Dedifferentiated amniotic fluid mesenchymal stem cell (primary cell): Measurements from ENCODE around the gene GRAMD4.

Source experiments
- DNase-seq: peaks from one replicate; pipeline ENCODE4 v3.0.0-alpha.2; 2016; ENCODE audit errors: extremely low spot score

GRAMD4 gene

DNA sequence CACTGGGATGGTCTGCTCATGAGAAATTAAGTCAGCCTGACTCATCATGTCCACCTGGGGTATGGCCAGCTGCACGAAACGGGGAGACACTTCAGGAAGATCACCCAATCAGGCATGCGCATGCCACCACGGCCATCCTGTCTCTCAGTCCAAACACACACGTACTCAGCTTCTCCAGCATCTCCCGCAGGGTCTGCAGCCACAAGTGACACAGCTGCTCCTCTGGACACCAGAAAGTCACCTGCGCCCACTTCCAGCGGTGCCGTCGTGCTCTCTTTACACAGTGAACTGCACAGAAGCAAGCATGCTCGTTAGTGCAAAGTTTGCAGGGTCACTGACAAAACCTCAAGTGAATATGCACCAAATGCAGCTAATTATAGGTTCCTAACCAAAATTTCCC is 99.7 kb downstream of the GRAMD4 start:
- no peak for DNase-seq

DNA sequence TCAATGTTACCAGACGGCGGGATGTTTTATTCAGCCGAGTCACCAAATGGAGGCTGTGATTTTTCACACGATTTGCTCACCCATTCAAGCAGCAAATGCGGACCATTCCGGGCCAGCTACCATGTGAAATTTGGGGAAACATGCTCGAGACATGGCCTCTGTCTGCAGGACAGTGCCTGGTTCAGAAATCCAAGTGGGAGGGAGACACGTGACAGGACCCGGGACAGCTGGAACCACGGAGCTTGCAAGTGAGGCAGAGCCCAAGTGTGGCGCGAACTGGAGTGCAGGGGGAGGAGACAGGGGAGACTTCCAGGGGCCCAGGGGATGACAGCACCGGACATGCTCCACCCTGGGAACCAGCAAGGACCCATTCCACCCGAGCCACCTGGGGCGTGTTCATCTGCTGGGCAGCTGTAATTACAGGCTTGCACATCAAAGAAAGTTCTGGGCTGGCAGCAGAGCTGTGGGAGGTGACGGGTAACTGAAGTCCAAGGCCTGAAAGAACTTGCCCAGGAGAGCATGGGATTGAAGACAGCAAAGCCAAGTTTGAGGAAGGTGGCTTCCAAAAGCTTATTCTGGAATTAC is 101.4 kb downstream of the GRAMD4 start:
- DNase-seq: no peak

DNA sequence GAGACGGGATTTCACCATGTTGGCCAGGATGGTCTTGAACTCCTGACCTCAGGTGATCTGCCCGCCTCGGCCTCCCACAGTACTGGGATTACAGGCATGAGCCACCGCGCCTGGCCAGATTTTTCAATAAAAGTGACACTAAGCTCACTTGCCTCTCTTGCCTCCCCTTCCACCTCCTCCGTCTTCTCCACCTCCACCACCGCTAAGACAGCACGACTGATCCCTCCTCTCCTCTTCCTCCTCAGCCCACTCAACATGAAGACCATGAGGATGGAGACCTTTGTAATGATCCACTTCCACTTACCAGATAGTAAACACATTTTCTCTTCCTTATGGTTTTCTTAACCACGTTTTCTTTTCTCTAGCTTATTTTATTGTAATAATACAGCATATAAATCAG is 103.7 kb downstream of the GRAMD4 start:
- no peak for DNase-seq

DNA sequence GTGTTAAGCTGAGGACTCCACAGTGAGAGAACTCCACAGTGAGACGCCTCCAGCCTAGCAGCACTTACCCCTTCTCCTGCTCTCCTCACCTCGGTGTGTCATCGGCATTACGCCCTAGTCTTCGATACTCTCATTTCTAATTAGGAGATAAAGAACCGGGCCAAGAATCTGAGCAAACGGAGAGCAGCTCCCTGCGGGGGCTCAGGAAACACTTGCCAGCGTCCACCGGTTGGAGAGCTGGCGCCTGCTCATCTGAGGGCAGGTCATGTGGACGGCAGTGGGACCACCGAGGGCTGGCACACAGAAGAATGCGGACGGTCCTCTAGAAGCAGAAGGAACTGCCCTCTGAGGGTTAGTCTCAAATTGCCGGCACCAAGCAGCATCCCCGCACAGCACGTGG is 104.9 kb downstream of the GRAMD4 start:
- DNase-seq: no peak

DNA sequence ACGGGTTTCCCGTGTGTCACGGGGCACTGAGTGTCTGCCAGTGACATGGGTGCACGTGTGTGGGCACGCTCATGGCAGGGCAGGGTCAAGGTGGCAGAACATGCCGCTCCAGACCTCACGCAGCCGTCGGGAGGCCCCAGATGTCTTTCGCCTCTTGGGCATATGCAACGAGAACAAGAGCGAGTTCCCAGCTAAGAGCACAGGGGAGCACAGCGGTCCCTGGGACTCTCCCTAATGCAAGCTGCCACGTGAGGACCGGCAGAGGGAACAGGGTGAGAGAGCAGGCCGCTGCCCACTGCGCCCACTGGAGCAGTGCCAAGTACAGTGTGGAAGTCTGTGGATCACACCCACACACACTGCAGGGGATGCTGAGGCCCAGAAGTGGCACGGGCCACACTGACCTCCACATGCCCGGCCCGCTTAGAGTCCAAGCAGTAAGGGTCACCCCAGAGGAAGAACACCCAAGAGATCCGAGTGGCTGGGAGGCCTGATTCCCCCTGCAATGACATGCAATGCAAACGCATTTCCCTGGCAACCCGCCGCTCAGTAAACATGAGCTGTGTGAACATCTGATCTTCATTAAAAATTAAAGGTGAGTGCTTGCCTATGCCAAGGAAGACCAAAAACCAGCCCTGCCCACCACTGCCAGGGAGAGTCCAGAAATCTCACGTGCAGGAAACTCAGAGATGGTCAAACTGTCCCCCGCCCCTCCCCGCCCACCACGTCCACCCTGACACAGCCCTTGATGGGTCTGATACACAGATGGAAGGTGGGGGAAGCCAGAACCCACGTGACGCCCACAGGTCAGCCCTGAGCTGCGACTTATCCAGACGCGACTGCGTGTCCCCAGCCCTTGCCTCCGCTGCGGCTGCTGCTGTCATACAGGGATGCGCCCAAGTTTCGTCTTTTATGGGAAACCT is 106.1 kb downstream of the GRAMD4 start:
- DNase-seq: no peak

DNA sequence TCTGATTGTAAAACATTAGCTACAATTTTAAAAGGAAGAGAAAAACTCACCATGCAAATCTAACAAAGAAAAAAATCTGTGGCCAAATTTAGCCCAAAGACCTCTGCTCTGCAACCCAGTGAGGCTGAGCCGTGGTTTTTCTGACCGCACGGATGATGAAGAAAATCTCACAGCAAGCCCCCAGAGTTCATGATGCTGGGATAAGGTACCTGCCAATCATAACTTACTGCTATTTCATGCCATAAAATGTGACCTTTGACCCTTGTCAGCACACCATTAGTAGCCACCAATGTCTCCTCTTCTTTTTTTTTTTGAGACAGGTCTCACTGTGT is 106.8 kb downstream of the GRAMD4 start:
- no peak for DNase-seq

DNA sequence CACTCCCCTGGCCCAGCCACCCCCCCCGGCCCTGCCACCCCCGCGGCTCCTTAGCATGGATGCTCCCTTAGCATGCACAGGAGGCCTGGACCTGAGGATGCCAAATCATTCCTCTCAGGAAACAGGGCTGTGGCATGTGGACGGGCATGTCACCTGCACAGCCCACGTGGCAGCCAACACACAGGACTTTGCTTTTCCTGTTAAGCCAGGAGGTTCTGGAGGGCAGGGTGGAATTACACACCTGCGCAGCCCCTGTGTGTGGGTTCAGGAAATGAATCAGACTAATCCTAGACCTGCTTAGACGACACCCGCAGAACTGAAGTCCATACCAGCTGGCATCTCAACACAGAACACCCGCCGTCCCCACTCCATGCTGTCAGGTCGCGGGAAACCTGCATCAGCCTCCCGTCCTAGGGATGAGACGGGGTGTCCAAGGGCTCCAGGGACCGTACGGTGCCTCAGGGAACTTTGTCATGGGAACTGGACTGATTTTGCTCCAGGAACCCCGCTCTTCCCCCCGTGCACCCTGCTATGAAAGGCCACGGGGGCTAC is 107.7 kb downstream of the GRAMD4 start:
- DNase-seq: no peak

DNA sequence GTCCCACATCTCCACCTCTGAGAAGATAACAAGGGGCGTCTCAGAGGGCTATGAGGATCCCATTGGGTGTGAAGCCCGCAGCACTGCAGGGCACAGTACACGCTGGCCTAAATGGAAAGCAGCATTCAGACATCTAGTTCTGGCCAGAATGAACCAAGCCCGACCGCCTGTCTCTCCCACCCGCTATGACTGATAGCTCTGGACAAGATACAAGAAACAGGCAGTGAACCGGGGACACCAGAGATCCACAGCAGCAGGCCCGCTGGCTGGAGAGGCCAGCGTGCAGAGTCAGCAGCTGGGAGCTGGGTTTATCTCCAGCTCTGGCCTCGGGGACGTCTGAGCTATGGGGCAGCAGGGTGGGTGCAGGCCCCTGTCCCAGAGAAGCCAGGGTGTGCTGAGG is 108.3 kb downstream of the GRAMD4 start:
- DNase-seq: no peak
